Transverse colon (tissue), 4 donors: ENCODE results near the gene TPCN2. TPM values are rescaled to one million over a fixed set of nuclear protein-coding genes. Genes with fewer than 3 reads are reported as not detected.
A peak's percentile ranks its signal among the peaks of the same experiment; 100 is the strongest.

Experiments
- DNase-seq: peaks from one replicate; pipeline ENCODE4 v3.0.0-alpha.2; 2019
- H3K27ac ChIP-seq, 4 donors: fragments of 200-600 bp; sonication (generic); 2 replicates each; pipeline ENCODE4 v1.5.1; 2016 to 2018; ENCODE audit warnings: inconsistent platforms in 4 of 4
- H3K27me3 ChIP-seq: fragments of 200-600 bp; sonication (generic); 2 replicates; pipeline ENCODE4 v1.5.1; 2017; ENCODE audit warnings: inconsistent platforms
- H3K36me3 ChIP-seq, 4 donors: fragments of 200-600 bp; sonication (generic); 2 replicates each; pipeline ENCODE4 v1.5.1; 2017 to 2019; ENCODE audit warnings: inconsistent platforms in 4 of 4
- H3K4me1 ChIP-seq, 4 donors: fragments of 200-600 bp; sonication (generic); 2 replicates each; pipeline ENCODE4 v1.5.1; 2017 to 2020; ENCODE audit warnings: inconsistent platforms in 4 of 4
- H3K4me3 ChIP-seq, 4 donors: fragments of 200-600 bp; sonication (generic); 1 replicate in 1 of 4; 2 replicates in 3 of 4; pipeline versions ENCODE4 v1.5.1 to v1.6.1; 2017 to 2019; ENCODE audit warnings: inconsistent platforms in 4 of 4
- H3K9me3 ChIP-seq, 2 donors: fragments of 200-600 bp; sonication (generic); 2 replicates each; pipeline ENCODE4 v1.5.1; 2017 to 2019; ENCODE audit warnings: inconsistent platforms in 2 of 2
- CTCF ChIP-seq, 5 experiments: fragments of 200-600 bp in 3 of 5; fragments of 450-650 bp in 2 of 5; sonication (generic) in 3 of 5; IDR thresholded peaks; 1 replicate in 2 of 5; 2 replicates in 3 of 5; pipeline ENCODE4 v1.5.1; 2016 to 2017; ENCODE audit warnings: antibody characterized with exemption in 5 of 5, inconsistent platforms in 3 of 5, mild to moderate bottlenecking in 2 of 5, moderate library complexity in 1 of 5
- EP300 ChIP-seq: sonication (generic); formaldehyde crosslinking; IDR thresholded peaks from one replicate; pipeline ENCODE4 v1.6.1; 2017; ENCODE audit warnings: antibody characterized with exemption, low read depth
- POLR2A ChIP-seq: fragments of 450-650 bp; IDR thresholded peaks from one replicate; pipeline ENCODE4 v1.6.1; 2016; ENCODE audit warnings: antibody characterized with exemption, mild to moderate bottlenecking, moderate library complexity
- POLR2AphosphoS5 ChIP-seq, 3 donors: sonication (generic); formaldehyde crosslinking; IDR thresholded peaks; one replicate each; pipeline ENCODE4 v1.6.1; 2016; ENCODE audit warnings: antibody characterized with exemption in 3 of 3
- WGBS, 2 donors: methylation state at CpG; one replicate each; pipeline ENCODE4 v1.1.5; 2018; ENCODE audit warnings: low coverage in 1 of 2; 5-methylcytosine and 5-hydroxymethylcytosine counted together
- in situ Hi-C, 4 donors: fragments of 200-750 bp; cut with MboI; loops; one replicate each; pipeline versions ENCODE4 v1.15.0 to v1.15.1; 2017; ENCODE audit warnings: low sequenced_read_pairs in 3 of 4, low pct_ligation_motif_present in 1 of 4, low pct_unique_long_range_greater_than_20kb in 1 of 4
- intact Hi-C: fragments of 100-400 bp; cut with DNase I; formaldehyde crosslinking; loops from one replicate; pipeline ENCODE4 v1.15.1; 2023; ENCODE audit warnings: low total_unique reads
- total RNA-seq, 4 donors: library from RNA; depleted of rRNA; stranded (reverse); fragments of >200 nt; gene quantifications; one replicate each; pipeline ENCODE4 v1.1.0, GENCODE V29; 2016

Gene TPCN2
- total RNA-seq, 4 donors from 2014 or later: 16.8 to 25.4 (median 20.7) TPM

GRCh38 chr11:69040581-69041260 lies 8.0 kb upstream of the TPCN2 start:
- H3K36me3 ChIP-seq: no peaks in the 10 kb centered on the region
- DNase-seq: no peak
- H3K4me3 ChIP-seq: no peak overlapping the region
- no peaks in the 10 kb centered on the region for H3K9me3 ChIP-seq
- no peak overlapping the region for H3K27ac ChIP-seq
- intact Hi-C loops (no loop called here), in situ Hi-C loops (no loop called here)
- no peak for TF ChIP-seq EP300
- no peak for TF ChIP-seq POLR2AphosphoS5 (IDR thresholded peaks at IDR 0.05)
- TF ChIP-seq CTCF (IDR thresholded peaks at IDR 0.05): no peak
- no peak for TF ChIP-seq POLR2A
- 75% methylated on average over 4 of the region's 4 CpGs; no CpG with 5 or more reads in 1 of the 2 donors for WGBS, 2 donors
- H3K4me1 ChIP-seq: peaks cover 0 to 7% (median 4%) of the 10 kb centered on the region in 4 donors
- H3K27me3 ChIP-seq: no peaks in the 10 kb centered on the region

- 65 to 100% methylated on average over 1 to 2 of the region's 2 CpGs for WGBS, 2 donors
- H3K27me3 ChIP-seq: no peaks in the 10 kb centered on the region
Measured at GRCh38 chr11:69041516-69041915, 7.2 kb upstream of the TPCN2 start.

GRCh38 chr11:69044111-69045013 lies 4.4 kb upstream of the TPCN2 start:
- Histone ChIP-seq H3K4me3 (no peak overlapping the region), H3K4me1 (peaks cover under 1 to 14% (median 3%) of the 10 kb centered on the region in 4 donors), H3K36me3 (no peaks in the 10 kb centered on the region), H3K27ac (peak overlapping the region; percentile 29 to 78 (median 61)), H3K9me3 (no peaks in the 10 kb centered on the region), H3K27me3 (no peaks in the 10 kb centered on the region)
- DNase-seq: peak; percentile 80
- in situ Hi-C loops (no loop called here), intact Hi-C loops (no loop called here)
- WGBS, 2 donors: 11% methylated on average over 6 to 15 of the region's 15 CpGs
- peak; percentile 30 to 54 (median 34) for TF ChIP-seq POLR2AphosphoS5 (IDR thresholded peaks at IDR 0.05)
- TF ChIP-seq CTCF (IDR thresholded peaks at IDR 0.05): peak; percentile 47 to 59 (median 53)
- no peak for TF ChIP-seq EP300
- TF ChIP-seq POLR2A: no peak

More at GRCh38 chr11:69041516-69041915, 7.2 kb upstream of the TPCN2 start:
- Histone ChIP-seq H3K9me3 (no peaks in the 10 kb centered on the region), H3K36me3 (no peaks in the 10 kb centered on the region), H3K4me3 (no peak overlapping the region), H3K4me1 (peaks cover 0 to 6% (median 2%) of the 10 kb centered on the region in 4 donors), H3K27ac (no peak overlapping the region)
- no peak for DNase-seq
- TF ChIP-seq POLR2A (no peak), POLR2AphosphoS5 (IDR thresholded peaks at IDR 0.05) (no peak), EP300 (no peak), CTCF (IDR thresholded peaks at IDR 0.05) (no peak)
- in situ Hi-C loops: no loop called here
- intact Hi-C loops: no loop called here
